Measurements from ENCODE around the gene GPD1.

GPD1 gene

GRCh38 chr12:50102646-50103309 is 1.0 kb upstream of the GPD1 start:
- no peak for FAIRE-seq

- FAIRE-seq, result no peak
These were observed 457 bp upstream of the GPD1 start for GRCh38 chr12:50103351-50103750.

GRCh38 chr12:50104417-50105366 is 884 bp downstream of the GPD1 start:
- no peak for FAIRE-seq

- no peak for FAIRE-seq
These were observed 2.2 kb downstream of the GPD1 start for GRCh38 chr12:50105913-50106450.

GRCh38 chr12:50106907-50107306 is 3.1 kb downstream of the GPD1 start:
- FAIRE-seq, result no peak

GRCh38 chr12:50107416-50108268 is 3.8 kb downstream of the GPD1 start:
- no peak for FAIRE-seq

- FAIRE-seq, result no peak
These were observed 5.5 kb downstream of the GPD1 start for GRCh38 chr12:50109319-50109718.

- no peak for FAIRE-seq
These were observed 6.4 kb downstream of the GPD1 start for GRCh38 chr12:50110127-50110761.

- no peak for FAIRE-seq
These were observed 7.0 kb downstream of the GPD1 start for GRCh38 chr12:50110762-50111351.

GRCh38 chr12:50111395-50111692 is 7.5 kb downstream of the GPD1 start:
- no peak for FAIRE-seq

- FAIRE-seq, result peak; percentile 97
These were observed 8.1 kb downstream of the GPD1 start, which contains the start of gene COX14 for GRCh38 chr12:50111693-50112455. Gene COX14 (plus strand): TSS chr12:50112236. CDS start chr12:50120044, 7,808 bp downstream.

GRCh38 chr12:50112456-50113218 is 8.8 kb downstream of the GPD1 start:
- no peak for FAIRE-seq

- FAIRE-seq, result no peak
These were observed 13.3 kb downstream of the GPD1 start for GRCh38 chr12:50117057-50117622.

GRCh38 chr12:50119387-50119786 is 15.6 kb downstream of the GPD1 start:
- FAIRE-seq, result no peak

GRCh38 chr12:50120521-50120920 is 16.7 kb downstream of the GPD1 start:
- no peak for FAIRE-seq

GRCh38 chr12:50120953-50121352 is 17.1 kb downstream of the GPD1 start:
- no peak for FAIRE-seq

- FAIRE-seq, result no peak
These were observed 17.8 kb downstream of the GPD1 start for GRCh38 chr12:50121641-50122040.

GRCh38 chr12:50123203-50123602 is 19.4 kb downstream of the GPD1 start:
- no peak for FAIRE-seq

- FAIRE-seq, result no peak
These were observed 23.7 kb downstream of the GPD1 start for GRCh38 chr12:50127546-50127945.

GRCh38 chr12:50129290-50129689 is 25.5 kb downstream of the GPD1 start:
- FAIRE-seq, result no peak

All from TTC549 (cell line).